GM18868 (cell line): ENCODE results near the gene C12orf75.

Experiments
- ATAC-seq: cut with Tn5 transposase; IDR thresholded peaks from one replicate; pipeline ENCODE4 v1.9.1; 2021; ENCODE audit warnings: mild to moderate bottlenecking, moderate library complexity; ENCODE audit not compliant: unreplicated experiment

Gene C12orf75

GRCh38 chr12:105409279-105409678 is 78.8 kb downstream of the C12orf75 start:
- no peak for ATAC-seq

GRCh38 chr12:105409801-105410471 is 79.4 kb downstream of the C12orf75 start:
- no peak for ATAC-seq

DNA sequence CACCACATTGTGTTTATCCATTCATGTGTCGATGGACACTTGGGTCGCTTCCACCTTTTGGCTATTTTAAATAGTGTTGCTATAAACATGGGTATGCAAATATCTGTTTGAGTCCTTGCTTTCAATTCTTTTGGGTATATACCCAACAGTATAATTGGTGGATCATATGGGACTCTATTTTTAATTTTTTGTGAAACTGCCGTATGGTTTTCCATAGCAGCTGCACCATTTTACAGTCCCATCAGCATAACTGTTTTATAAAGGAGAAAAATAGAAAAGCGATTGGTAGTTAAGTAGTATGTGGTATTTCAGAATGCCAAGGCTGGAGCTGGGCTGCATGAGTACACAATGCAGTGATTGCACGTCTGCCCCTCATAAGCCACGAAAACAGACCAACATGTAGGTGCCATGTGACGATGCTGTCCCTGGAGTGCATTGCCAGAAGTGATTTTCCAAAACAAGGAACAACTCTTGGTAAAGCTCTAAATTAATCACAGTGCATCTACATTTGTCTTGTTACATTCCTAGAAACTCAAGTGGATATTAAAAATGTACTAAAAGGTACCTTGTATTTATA is 83.5 kb downstream of the C12orf75 start:
- ATAC-seq, result no peak

DNA sequence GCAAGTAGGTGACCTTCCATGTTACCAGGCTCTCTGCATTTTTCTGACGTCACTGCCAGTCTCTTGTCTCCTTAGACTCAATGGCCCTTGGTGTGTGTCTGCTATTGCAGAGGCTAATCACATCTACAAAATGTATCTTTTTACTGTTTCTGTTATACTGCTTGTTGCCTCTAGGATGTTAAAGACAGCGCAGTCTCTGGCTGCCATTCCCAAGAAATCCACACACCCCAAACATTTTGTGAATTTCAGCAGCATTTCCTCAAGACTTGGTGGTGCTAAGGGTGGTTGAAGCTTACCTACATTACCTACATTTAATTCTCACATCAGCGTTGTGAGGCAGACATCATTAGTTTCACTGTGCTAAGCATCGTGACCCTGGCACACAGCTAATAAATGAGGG is 87.2 kb downstream of the C12orf75 start:
- no peak for ATAC-seq

DNA sequence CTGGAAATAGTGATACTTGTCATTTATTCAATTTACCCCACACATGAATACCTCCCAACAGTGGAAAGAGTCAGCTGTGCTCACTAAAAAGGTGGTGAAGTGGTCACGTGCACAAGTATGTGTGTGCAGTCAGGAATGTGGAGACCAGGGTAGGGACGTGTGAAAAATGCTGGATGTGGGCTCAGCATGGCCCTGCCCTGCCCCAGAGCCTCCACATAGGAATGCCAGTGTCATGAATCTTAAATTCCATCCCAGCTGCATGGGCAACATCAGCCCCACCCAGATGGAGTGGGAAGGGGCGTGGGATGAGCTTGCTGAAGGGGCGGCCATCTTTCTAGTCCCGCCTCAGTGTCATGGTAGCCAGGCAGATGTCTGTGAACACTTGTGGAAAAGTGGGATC is 87.7 kb downstream of the C12orf75 start:
- no peak for ATAC-seq

DNA sequence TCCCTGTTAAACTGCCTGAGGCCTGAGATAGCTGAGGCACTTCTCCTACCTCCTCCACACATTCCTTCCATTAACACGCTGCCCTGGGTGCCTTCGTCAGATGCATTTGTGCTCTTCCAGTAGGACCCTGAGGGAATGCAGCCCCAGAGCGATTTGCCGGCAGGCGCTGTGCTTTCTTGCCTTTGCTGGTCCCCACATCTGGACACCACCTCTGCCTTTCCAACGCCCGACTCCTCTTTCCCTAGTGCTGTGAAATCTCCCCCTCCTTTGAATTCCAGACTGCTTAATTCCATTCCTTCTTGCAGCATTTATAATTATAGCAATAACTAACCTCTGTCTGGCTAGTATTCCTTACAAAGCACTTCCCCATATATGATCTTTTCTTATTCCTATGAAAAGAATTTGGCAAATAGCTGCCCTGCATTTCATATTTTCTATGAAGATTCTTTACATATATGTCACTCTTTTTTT is 88.4 kb downstream of the C12orf75 start:
- ATAC-seq, result no peak

- ATAC-seq, result no peak
Measured at GRCh38 chr12:105419606-105420005, 89.1 kb downstream of the C12orf75 start.

GRCh38 chr12:105420046-105420445 is 89.6 kb downstream of the C12orf75 start:
- no peak for ATAC-seq

DNA sequence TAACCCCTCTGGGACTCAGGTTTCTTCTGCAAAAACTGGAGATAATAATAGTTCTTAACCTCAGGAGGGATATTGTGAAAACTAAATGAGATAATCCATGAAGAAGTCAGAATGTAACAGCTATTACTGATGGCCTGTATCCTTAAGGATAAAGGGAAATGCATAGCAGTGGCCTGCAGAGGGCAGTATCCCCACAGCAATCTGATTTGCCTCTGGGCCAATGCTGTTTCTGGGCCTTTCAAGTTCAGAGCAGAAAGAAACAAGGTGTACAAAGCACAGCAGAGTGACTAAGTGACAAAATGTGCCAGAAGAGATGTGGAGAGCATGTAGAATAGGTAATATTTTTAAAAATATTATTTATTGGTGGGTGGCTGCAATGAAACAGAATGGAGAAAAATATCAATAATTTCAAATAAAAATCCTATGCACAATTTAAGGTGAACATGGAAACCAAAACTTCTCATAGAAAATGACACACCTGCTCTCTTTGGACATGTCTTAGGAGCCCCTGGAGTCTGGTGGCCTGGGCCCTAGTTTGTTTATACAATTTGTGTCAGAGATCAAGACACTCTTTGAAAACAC is 90.3 kb downstream of the C12orf75 start:
- peak; percentile 60 for ATAC-seq
